ENCODE measurements around the gene RARG. TPM values are rescaled to one million over a fixed set of nuclear protein-coding genes. Genes with fewer than 3 reads are reported as not detected.

The RARG gene
- 22.0 to 29.7 TPM (median 26.0 TPM) in 5 replicates for total RNA-seq (2022; extraction: Qiagen RNA extraction; ENCODE audit: low read depth)

DNA sequence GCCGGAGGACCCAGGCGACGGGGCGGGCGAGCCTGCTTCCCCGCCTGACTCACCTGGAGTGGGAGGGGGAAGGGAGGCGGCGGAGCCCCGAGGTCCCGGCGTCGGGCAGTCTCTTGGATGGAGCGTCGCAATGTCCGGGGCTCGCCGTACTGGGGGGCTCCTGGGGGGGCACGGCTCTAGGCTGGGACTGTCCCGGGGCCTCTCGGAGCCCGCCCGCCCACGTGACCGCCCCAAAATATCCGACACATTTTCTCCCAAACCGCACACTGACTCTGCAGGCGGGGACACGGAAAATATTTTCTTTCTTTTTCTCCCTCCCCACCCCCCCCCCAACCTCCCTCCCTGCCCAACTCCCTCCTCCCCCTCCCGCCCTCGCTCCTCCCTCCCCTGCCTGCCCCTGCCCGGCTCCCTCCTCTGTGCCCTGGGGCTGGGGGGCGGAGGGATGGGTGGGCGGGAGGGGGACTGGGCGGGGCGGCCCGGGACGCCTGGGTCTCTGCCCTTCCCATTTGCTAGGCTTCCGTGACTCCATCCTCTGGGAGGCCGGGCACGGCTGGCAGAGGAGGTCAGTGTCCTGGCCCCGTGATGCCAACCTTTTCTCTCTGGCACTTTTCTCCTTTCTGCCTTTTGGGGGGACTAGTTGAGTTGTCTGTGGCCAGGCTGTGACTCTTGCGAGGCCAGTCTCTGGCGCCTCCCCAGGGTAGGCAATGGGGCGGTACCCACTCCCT lies at the start of gene RARG:
RARG (minus strand) TSS at position 289 of the 725 bp plus-strand sequence. CDS start 4,664 bp downstream, outside the sequence.

DNA sequence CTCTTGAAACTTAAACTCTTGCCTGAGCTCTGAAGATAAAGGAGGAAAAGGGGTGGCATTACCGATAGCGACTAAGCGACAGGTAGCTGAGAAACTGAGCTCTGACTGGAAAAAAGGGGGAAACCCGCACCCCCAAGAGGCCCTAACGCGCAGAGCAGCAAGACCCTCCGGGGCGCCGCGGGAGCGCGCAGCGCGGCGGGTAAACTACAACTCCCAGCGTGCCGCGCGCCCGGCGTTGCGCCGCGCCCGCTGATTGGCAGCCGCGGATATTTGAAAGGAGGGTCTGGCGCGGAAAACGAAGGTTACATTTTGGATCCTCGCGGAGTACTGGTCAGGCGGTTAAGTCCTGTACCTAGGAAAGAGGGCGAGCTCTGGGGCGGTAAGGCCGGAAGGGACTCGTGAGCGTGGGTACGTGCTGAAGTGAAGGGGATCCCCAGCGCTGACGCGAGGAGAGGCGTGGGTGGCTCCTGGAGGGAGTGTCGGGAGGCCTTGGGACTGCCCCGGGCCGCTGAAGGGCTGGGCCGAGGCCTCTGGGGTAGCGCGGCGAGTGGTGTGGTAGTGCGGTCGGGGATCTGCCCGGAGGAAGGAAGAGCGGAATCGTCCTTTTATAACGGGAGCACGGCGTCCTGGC lies 36.1 kb upstream of the RARG start, which contains the start of gene ESPL1:
ESPL1 (plus strand) TSS at position 301 of the 631 bp plus-strand sequence. CDS start 468 bp downstream, outside the sequence.

DNA sequence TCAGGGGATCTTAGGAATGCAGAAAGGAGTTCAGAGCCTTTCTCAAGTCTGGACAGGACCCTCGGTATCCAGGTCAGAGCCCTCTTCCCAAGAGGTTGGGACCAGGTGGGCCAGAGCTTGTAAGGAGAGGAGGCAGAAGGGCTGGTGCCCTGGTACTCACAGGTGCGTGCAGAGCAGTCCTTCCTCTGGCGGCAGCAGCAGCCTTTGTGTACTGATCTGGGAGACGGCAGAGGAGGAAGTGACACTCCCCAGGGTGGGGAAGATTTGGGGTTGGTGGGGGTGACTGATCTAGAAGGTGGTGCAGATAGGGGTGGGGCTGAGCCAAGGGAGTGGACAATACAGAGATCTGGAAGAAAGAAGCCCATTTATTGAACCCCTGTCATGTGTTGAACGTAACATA lies 25.0 kb downstream of the RARG start, which contains the start of gene ITGB7:
ITGB7 (minus strand) TSS at position 210 of the 400 bp plus-strand sequence. CDS start 6,808 bp downstream, outside the sequence.

DNA sequence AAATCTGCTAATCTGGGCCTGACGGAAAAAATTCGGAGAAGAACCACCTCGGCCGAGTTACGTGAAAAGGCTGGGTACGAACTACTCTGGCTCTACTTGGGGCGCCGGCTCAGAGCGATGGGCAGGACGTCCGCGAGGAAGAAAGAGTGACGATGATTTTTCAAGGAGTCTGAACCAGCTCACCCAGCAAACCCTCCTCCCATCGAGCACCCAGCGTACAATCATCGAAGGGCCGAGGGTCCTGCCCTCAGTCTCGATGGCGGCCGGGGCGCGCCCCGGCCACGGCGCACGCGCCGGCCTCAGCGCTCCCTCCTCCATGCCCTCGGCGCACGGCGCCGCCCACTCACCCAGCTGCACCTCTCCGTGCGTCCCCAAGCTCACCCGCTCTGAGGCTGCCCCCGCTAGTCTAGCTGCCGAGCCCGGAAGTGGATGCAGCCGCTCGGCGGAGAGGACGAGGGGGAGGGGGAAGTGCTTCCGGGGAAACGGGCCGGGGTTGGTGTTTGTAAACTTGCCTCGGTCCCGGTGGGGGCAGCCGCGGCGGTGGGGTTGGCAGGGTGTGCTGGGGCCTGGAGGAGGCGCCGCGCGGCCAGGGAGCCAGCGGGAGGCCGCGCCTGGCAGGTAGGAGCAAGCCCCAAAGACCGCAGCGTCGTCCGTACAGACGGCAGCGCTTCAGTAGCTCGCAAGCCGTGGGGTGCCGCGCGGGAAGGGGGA lies 51.6 kb downstream of the RARG start, which contains the start of the genes CSAD and ZNF740:
CSAD (minus strand) TSS at position 706 of the 711 bp plus-strand sequence. CDS start 7,455 bp downstream, outside the sequence.
ZNF740 (plus strand) TSS at position 503 of the 711 bp plus-strand sequence. CDS start 1,262 bp downstream, outside the sequence.

Other genes starting within 250 kb of the RARG start
- gene EIF4B, start 225.8 kb downstream of the RARG start, total RNA-seq (2022; extraction: Qiagen RNA extraction; ENCODE audit: low read depth): 250 to 434 TPM (median 269 TPM) in 5 replicates
- 10.0 to 20.4 TPM (median 17.8 TPM) in 5 replicates for gene TNS2, start 182.1 kb downstream of the RARG start, total RNA-seq (2022; extraction: Qiagen RNA extraction; ENCODE audit: low read depth)
- 32.4 to 37.0 TPM (median 36.1 TPM) in 5 replicates for gene SPRYD3, start 152.8 kb downstream of the RARG start, total RNA-seq (2022; extraction: Qiagen RNA extraction; ENCODE audit: low read depth)
- gene IGFBP6, start 134.5 kb downstream of the RARG start, total RNA-seq (2022; extraction: Qiagen RNA extraction; ENCODE audit: low read depth): 148 to 244 TPM (median 232 TPM) in 5 replicates
- gene SOAT2, start 128.7 kb downstream of the RARG start, total RNA-seq (2022; extraction: Qiagen RNA extraction; ENCODE audit: low read depth): 0.15 to 0.29 TPM (median 0.23 TPM) in 5 replicates
- 14.0 to 18.9 TPM (median 16.7 TPM) in 5 replicates for gene ZNF740, start 51.5 kb downstream of the RARG start, total RNA-seq (2022; extraction: Qiagen RNA extraction; ENCODE audit: low read depth)
- 4.7 to 6.9 TPM (median 5.4 TPM) in 5 replicates for gene CSAD, start 51.3 kb downstream of the RARG start, total RNA-seq (2022; extraction: Qiagen RNA extraction; ENCODE audit: low read depth)
- 0.23 to 0.59 TPM (median 0.45 TPM) in 5 replicates for gene ITGB7, start 25.0 kb downstream of the RARG start, total RNA-seq (2022; extraction: Qiagen RNA extraction; ENCODE audit: low read depth)
- gene ESPL1, start 36.1 kb upstream of the RARG start, total RNA-seq (2022; extraction: Qiagen RNA extraction; ENCODE audit: low read depth): 15.6 to 22.5 TPM (median 18.2 TPM) in 5 replicates
- gene PFDN5, start 63.3 kb upstream of the RARG start, total RNA-seq (2022; extraction: Qiagen RNA extraction; ENCODE audit: low read depth): 469 to 596 TPM (median 550 TPM) in 5 replicates
- 74.9 to 114 TPM (median 93.0 TPM) in 5 replicates for gene MYG1, start 67.5 kb upstream of the RARG start, total RNA-seq (2022; extraction: Qiagen RNA extraction; ENCODE audit: low read depth)
- gene AAAS, start 89.4 kb upstream of the RARG start, total RNA-seq (2022; extraction: Qiagen RNA extraction; ENCODE audit: low read depth): 73.4 to 84.3 TPM (median 77.9 TPM) in 5 replicates
- gene SP7, start 104.1 kb upstream of the RARG start, total RNA-seq (2022; extraction: Qiagen RNA extraction; ENCODE audit: low read depth): not detected in 5 replicates
- gene SP1, start 148.0 kb upstream of the RARG start, total RNA-seq (2022; extraction: Qiagen RNA extraction; ENCODE audit: low read depth): 16.0 to 26.2 TPM (median 24.0 TPM) in 5 replicates
- gene AMHR2, start 191.6 kb upstream of the RARG start, total RNA-seq (2022; extraction: Qiagen RNA extraction; ENCODE audit: low read depth): 1.1 to 2.8 TPM (median 1.6 TPM) in 5 replicates
- 298 to 414 TPM (median 381 TPM) in 5 replicates for gene PRR13, start 209.5 kb upstream of the RARG start, total RNA-seq (2022; extraction: Qiagen RNA extraction; ENCODE audit: low read depth)
- 621 to 677 TPM (median 657 TPM) in 5 replicates for gene PCBP2, start 219.9 kb upstream of the RARG start, total RNA-seq (2022; extraction: Qiagen RNA extraction; ENCODE audit: low read depth)

Data from A549 treated with RU486 at 1 μM for 4 hours (cell line).